ENCODE data around the gene POM121. TPM values are rescaled to one million over a fixed set of nuclear protein-coding genes. Genes with fewer than 3 reads are reported as not detected.
"Not testable (repeated sequence)": the region's sequence is repeated elsewhere in the genome, so short reads cannot be mapped to it uniquely, and the experiment has no call there.

The POM121 gene
- total and polyA plus RNA-seq, 2 donors from 2014 or later: 9.6 to 31.4 TPM

DNA sequence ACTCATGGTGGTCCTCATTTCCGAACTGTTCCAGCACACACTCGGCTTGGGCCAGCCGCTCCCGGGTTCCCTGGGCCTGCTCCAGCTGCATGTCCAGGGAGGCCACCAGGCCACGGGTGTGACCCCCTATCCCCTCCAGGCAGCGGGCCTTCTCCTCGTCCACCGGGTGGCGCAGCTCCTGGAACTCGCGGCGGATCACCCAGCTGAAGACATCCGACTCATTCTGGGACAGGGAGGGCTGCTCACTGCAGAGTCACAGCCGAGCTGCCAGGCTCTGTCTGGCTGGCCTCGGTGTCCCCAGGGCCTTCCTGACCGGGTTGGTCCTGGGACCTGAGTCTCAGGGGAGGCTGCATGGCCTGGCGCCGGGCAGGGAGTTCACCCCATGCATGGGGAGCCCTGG lies 35.1 kb downstream of the POM121 start:
- intact Hi-C loops (cut with DNase I): not testable (repeated sequence)

DNA sequence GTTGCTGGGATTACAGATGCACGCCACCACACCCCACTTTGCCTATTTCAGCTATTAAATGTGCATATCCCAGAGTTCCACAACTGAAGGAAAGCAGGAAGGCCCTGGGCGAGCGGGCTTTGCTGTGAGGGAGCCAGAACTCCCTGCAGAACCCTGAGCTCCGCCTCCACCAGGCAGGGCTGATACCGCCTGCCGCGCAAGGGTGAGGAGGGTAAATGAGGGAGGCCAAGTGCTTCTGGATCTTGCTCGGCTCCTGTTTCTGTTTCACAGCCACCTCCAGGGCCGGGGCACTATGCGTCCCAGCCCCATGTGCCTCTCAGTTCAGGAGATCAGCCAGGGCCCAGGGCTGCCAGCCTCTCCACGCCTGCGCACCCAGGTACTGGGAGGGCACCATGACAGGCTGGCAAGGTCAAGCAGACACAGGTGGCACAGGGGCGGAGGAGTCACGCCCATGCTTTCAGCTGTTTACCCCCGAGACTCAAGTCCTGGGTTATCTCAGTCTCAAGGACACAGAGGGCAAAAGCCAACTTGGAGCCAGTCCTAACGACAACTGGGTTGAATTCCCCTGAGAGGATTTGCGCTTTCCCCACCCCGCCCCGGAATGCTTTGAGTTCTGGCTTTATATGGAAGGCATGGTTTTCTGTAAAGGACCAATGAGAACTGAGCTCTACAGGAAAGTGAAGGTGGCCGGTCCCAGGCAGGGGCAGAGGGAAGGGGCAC lies 35.9 kb downstream of the POM121 start:
- H3K27me3 ChIP-seq (ENCODE audit: control insufficient read depth, insufficient read depth, low read length); FAIRE-seq; H3K4me3 ChIP-seq (ENCODE audit: low read length in 3 of 3); intact Hi-C loops (cut with DNase I); H3K27ac ChIP-seq (ENCODE audit: low read depth in 2 of 2, low read length in 2 of 2); H3K4me1 ChIP-seq (ENCODE audit: control insufficient read depth in 2 of 3, insufficient read depth in 2 of 3, low read depth in 1 of 3, low read length in 3 of 3); H3K9ac ChIP-seq (ENCODE audit: low read length in 3 of 3); DNase-seq; H3K36me3 ChIP-seq (ENCODE audit: control insufficient read depth in 2 of 3, insufficient read depth in 3 of 3, low read length in 3 of 3); H3K9me3 ChIP-seq (ENCODE audit: control insufficient read depth in 2 of 3, insufficient read depth in 1 of 3, low read length in 3 of 3): not testable (repeated sequence)

More for the DNA sequence above, 35.1 kb downstream of the POM121 start:
- not testable (repeated sequence) for H3K4me1 ChIP-seq (ENCODE audit: control insufficient read depth in 2 of 3, insufficient read depth in 2 of 3, low read depth in 1 of 3, low read length in 3 of 3); DNase-seq; H3K9ac ChIP-seq (ENCODE audit: low read length in 3 of 3); H3K27me3 ChIP-seq (ENCODE audit: control insufficient read depth, insufficient read depth, low read length); H3K36me3 ChIP-seq (ENCODE audit: control insufficient read depth in 2 of 3, insufficient read depth in 3 of 3, low read length in 3 of 3); H3K4me3 ChIP-seq (ENCODE audit: low read length in 3 of 3); FAIRE-seq; H3K27ac ChIP-seq (ENCODE audit: low read depth in 2 of 2, low read length in 2 of 2); H3K9me3 ChIP-seq (ENCODE audit: control insufficient read depth in 2 of 3, insufficient read depth in 1 of 3, low read length in 3 of 3)

DNA sequence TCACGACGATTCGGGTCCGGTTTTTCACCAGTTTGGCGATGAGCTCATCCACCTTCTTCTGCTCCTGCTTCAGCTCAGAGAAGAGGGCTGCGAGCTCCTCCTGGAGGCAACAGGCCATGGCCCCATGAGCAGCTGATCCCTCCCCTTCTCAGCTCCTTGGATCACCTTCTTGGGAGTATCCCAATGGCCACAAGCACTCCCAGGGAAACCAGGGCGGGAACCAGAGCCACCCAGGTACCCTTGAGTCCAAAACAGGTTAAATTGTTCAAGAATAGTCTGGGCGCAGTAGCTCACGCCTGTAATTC lies 36.4 kb downstream of the POM121 start:
- H3K36me3 ChIP-seq (ENCODE audit: control insufficient read depth in 2 of 3, insufficient read depth in 3 of 3, low read length in 3 of 3); H3K27me3 ChIP-seq (ENCODE audit: control insufficient read depth, insufficient read depth, low read length); H3K9me3 ChIP-seq (ENCODE audit: control insufficient read depth in 2 of 3, insufficient read depth in 1 of 3, low read length in 3 of 3); H3K4me1 ChIP-seq (ENCODE audit: control insufficient read depth in 2 of 3, insufficient read depth in 2 of 3, low read depth in 1 of 3, low read length in 3 of 3); H3K27ac ChIP-seq (ENCODE audit: low read depth in 2 of 2, low read length in 2 of 2); DNase-seq; FAIRE-seq; H3K9ac ChIP-seq (ENCODE audit: low read length in 3 of 3); H3K4me3 ChIP-seq (ENCODE audit: low read length in 3 of 3); intact Hi-C loops (cut with DNase I): not testable (repeated sequence)

DNA sequence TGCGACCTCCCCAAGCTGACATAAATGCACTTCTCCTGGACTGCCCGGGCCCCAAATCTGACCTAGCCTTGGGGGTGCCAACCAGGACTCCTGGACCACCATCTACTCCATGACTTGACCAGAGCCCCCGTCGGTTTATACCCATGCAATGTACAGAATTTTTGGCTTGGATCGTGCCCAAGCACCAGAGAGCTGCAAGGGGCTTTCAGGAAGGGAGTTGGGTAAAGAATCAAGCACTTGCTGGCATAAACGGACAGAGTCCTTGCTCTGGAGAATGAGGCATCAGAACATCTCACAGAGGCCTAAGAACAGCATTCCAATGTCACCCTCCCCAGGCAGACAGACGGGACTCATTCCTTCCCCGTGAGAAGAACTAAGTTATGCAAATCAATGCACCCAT lies 38.2 kb downstream of the POM121 start:
- H3K4me1 ChIP-seq (ENCODE audit: control insufficient read depth in 2 of 3, insufficient read depth in 2 of 3, low read depth in 1 of 3, low read length in 3 of 3); H3K9ac ChIP-seq (ENCODE audit: low read length in 3 of 3); H3K4me3 ChIP-seq (ENCODE audit: low read length in 3 of 3); FAIRE-seq; H3K27me3 ChIP-seq (ENCODE audit: control insufficient read depth, insufficient read depth, low read length); H3K27ac ChIP-seq (ENCODE audit: low read depth in 2 of 2, low read length in 2 of 2); DNase-seq; intact Hi-C loops (cut with DNase I); H3K9me3 ChIP-seq (ENCODE audit: control insufficient read depth in 2 of 3, insufficient read depth in 1 of 3, low read length in 3 of 3); H3K36me3 ChIP-seq (ENCODE audit: control insufficient read depth in 2 of 3, insufficient read depth in 3 of 3, low read length in 3 of 3): not testable (repeated sequence)

DNA sequence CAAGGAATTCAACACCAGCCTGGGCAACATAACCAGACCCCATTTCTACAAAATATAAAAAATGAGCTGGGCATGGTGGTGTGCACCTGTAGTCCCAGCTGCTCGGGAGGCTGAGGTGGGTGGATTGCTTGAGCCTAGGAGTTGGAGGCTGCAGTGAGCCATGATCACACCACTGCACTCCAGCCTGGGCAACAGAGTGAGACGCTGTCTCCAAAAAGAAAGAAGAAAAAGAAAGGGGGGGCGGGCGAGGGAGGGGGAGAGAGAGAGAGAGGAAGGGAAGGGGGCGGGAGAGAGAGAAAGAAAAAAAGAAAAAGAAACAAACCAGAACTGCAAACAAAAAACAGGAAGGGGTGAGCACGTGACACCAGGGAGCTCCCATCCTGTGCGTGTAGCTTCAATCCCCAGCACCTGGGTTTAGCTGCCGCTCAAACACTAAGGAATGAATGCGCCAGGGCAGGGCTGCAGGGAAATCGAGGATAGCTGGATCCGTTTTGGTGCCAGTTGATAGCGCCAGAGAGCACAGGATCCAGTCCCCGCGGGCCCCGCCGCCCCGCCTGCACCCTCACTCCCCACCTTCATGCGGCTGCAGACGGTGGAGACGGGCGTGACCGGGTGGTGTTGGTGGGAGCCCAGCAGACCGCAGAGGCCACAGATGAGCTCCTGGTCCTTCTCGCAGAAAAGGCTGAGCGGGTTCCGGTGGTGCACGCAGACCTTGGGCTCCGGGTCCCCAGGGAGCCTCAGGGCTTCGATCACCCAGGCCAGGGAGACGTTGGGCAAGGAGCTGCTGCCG lies 40.5 kb downstream of the POM121 start:
- H3K27ac ChIP-seq (ENCODE audit: low read depth in 2 of 2, low read length in 2 of 2); H3K4me1 ChIP-seq (ENCODE audit: control insufficient read depth in 2 of 3, insufficient read depth in 2 of 3, low read depth in 1 of 3, low read length in 3 of 3); DNase-seq; intact Hi-C loops (cut with DNase I); H3K36me3 ChIP-seq (ENCODE audit: control insufficient read depth in 2 of 3, insufficient read depth in 3 of 3, low read length in 3 of 3); H3K27me3 ChIP-seq (ENCODE audit: control insufficient read depth, insufficient read depth, low read length); FAIRE-seq; H3K9me3 ChIP-seq (ENCODE audit: control insufficient read depth in 2 of 3, insufficient read depth in 1 of 3, low read length in 3 of 3); H3K9ac ChIP-seq (ENCODE audit: low read length in 3 of 3); H3K4me3 ChIP-seq (ENCODE audit: low read length in 3 of 3): not testable (repeated sequence)

DNA sequence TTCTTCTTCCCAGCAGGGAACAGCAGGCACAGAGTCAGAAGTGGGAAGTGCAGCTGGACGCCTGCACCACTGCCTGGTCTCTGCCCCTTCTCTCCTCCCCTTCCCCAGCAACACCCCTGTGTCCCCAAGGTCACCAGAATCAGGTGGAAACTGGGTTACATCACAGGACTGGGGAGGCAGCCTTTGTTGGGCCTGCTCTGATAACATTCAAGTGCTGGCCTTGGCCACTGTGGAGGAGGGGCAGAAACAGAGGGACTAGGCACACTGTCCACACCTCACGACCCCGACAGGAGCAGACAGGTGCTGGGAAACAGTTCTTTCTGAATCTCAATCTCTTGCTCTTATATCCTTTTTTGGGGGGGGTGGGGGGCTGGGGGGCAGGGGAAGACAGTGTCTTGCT lies 42.0 kb downstream of the POM121 start:
- peak in 1 of 5 donors; percentile 18 for DNase-seq

DNA sequence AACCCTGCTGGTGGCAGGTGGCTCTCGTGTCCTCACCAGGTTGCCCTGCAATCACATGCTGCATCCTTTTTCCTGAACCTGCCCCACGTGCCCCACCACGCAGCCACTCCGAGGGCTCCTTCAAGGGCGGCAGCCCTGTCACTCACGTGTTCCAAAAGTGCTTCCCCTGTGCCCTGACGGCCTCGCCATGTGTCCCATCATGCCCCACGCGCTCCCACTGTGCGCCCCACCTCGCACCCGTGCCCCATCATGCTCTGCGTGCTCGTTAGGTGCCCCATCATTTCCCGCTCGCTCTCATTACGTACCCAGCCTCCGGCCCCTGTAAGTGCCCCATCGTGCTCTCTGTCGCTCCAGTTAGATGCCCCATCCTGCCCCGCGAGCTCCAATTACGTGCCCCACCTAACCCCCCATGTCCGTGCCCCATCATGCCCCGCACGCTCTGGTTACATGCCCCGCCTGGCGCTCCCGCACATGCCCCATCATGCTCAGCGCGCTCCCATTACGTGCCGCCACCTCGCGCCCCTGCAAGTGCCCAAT lies 44.2 kb downstream of the POM121 start, which contains the start of gene TRIM74:
Gene TRIM74 (minus strand): TSS at position 487 of the 537 bp plus-strand sequence. CDS start 3,309 bp downstream, outside the sequence.
- intact Hi-C loops (cut with DNase I); FAIRE-seq; H3K4me1 ChIP-seq (ENCODE audit: control insufficient read depth in 2 of 3, insufficient read depth in 2 of 3, low read depth in 1 of 3, low read length in 3 of 3); H3K27me3 ChIP-seq (ENCODE audit: control insufficient read depth, insufficient read depth, low read length); H3K27ac ChIP-seq (ENCODE audit: low read depth in 2 of 2, low read length in 2 of 2); H3K9ac ChIP-seq (ENCODE audit: low read length in 3 of 3); H3K36me3 ChIP-seq (ENCODE audit: control insufficient read depth in 2 of 3, insufficient read depth in 3 of 3, low read length in 3 of 3); DNase-seq; H3K9me3 ChIP-seq (ENCODE audit: control insufficient read depth in 2 of 3, insufficient read depth in 1 of 3, low read length in 3 of 3); H3K4me3 ChIP-seq (ENCODE audit: low read length in 3 of 3): not testable (repeated sequence)

More for the DNA sequence above, 42.0 kb downstream of the POM121 start:
- H3K27ac ChIP-seq (ENCODE audit: low read depth in 2 of 2, low read length in 2 of 2); intact Hi-C loops (cut with DNase I); H3K36me3 ChIP-seq (ENCODE audit: control insufficient read depth in 2 of 3, insufficient read depth in 3 of 3, low read length in 3 of 3); H3K9ac ChIP-seq (ENCODE audit: low read length in 3 of 3); H3K9me3 ChIP-seq (ENCODE audit: control insufficient read depth in 2 of 3, insufficient read depth in 1 of 3, low read length in 3 of 3); FAIRE-seq; H3K27me3 ChIP-seq (ENCODE audit: control insufficient read depth, insufficient read depth, low read length); H3K4me3 ChIP-seq (ENCODE audit: low read length in 3 of 3); H3K4me1 ChIP-seq (ENCODE audit: control insufficient read depth in 2 of 3, insufficient read depth in 2 of 3, low read depth in 1 of 3, low read length in 3 of 3): not testable (repeated sequence)

DNA sequence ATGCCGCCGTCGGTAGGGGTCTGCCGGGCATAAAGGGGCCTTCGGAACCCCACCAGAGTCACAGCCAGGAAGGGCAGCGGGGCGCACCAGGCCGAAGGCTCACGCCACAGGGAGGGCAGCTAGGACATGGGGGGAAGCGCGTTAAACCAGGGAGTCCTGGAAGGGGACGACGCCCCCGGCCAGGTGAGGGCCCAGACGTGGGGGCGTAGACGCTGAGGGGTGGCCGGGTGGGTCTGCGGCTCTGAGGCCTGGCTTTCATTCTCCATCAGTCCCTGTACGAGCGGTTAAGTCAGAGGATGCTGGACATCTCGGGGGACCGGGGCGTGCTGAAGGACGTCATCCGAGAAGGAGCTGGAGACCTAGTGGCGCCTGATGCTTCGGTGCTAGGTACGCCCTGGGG lies 44.8 kb downstream of the POM121 start:
- H3K4me1 ChIP-seq (ENCODE audit: control insufficient read depth in 2 of 3, insufficient read depth in 2 of 3, low read depth in 1 of 3, low read length in 3 of 3); H3K27me3 ChIP-seq (ENCODE audit: control insufficient read depth, insufficient read depth, low read length); H3K4me3 ChIP-seq (ENCODE audit: low read length in 3 of 3); intact Hi-C loops (cut with DNase I); H3K9me3 ChIP-seq (ENCODE audit: control insufficient read depth in 2 of 3, insufficient read depth in 1 of 3, low read length in 3 of 3); FAIRE-seq; H3K27ac ChIP-seq (ENCODE audit: low read depth in 2 of 2, low read length in 2 of 2); H3K9ac ChIP-seq (ENCODE audit: low read length in 3 of 3); H3K36me3 ChIP-seq (ENCODE audit: control insufficient read depth in 2 of 3, insufficient read depth in 3 of 3, low read length in 3 of 3): not testable (repeated sequence)
- peak in 1 of 5 donors; percentile 25 for DNase-seq
